Non-pigmented ciliary epithelial cell (primary cell): ENCODE measurements around the gene MDFI.

Source experiments
- DNase-seq: peaks from one replicate; pipeline ENCODE4 v3.0.0-alpha.2; 2010; ENCODE audit warnings: low read depth

Gene MDFI, protein sequence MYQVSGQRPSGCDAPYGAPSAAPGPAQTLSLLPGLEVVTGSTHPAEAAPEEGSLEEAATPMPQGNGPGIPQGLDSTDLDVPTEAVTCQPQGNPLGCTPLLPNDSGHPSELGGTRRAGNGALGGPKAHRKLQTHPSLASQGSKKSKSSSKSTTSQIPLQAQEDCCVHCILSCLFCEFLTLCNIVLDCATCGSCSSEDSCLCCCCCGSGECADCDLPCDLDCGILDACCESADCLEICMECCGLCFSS

GRCh38 chr6:41638002-41638934 is at the start of gene MDFI:
TSS of gene MDFI (plus strand) at chr6:41638468. CDS start at chr6:41638750, 282 bp downstream.
- DNase-seq: no peak

DNA sequence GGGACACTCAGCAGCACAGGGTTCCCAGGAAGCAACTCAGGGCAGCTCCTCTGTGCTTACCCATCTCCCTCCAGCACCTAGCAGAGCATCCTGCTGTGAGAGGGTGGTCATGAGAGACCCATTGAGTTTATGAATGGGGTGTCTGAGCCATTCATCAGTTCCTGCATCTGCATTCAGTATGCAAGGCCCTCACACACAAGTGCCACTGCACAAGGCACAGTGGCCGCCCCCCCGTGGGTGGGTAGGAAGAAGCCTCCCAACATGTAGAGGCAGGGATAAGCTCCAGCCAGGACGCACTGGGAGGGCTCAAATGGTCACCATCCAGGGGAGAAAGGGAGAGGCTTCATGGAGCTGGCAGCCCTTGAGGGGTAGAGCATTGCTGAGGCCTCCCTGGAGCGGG is 49.0 kb upstream of the MDFI start:
- no peak for DNase-seq

DNA sequence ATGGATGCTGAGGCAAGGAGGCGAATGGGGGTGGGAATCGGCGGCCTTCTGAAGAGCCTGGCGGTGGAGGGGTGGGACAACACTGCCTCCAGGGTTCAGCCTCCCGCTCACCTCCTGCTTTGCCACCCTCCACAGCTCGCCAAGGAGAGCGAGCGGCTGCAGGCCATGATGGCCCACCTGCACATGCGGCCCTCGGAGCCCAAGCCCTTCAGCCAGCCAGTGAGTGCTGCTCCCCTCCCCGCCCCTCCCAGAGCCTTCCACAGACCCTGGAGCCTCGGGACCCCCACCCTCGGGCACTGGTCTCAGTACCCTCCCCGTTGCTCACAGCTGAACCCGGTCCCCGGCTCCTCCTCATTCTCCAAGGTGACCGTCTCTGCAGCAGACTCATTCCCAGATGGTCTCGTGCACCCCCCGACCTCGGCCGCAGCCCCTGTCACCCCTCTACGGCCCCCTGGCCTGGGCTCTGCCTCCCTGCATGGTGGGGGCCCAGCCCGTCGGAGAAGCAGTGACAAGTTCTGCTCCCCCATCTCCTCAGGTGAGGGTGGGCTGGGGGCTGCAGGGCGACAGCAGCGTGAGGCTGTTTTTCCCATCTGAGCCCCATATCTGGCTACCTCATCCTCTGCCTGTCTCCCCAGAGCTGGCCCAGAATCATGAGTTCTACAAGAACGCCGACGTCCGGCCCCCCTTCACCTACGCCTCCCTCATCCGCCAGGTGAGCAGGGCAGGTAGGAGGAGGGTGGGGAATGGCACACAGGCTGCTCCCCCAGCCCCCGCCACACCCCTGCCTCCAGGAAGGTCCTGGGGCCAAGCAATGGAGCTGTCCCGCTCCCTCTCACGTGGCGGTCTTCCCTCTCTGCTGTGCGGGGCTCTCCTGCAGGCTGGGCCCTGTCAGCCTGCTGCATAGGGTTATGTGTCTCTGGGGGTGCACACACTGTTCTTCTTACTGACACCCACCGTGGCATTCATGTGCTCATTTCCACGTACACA is 48.3 kb upstream of the MDFI start:
- no peak for DNase-seq

- no peak for DNase-seq
Observed at GRCh38 chr6:41591122-41591521, 47.1 kb upstream of the MDFI start.

GRCh38 chr6:41591859-41592502 is 46.3 kb upstream of the MDFI start:
- DNase-seq: no peak

DNA sequence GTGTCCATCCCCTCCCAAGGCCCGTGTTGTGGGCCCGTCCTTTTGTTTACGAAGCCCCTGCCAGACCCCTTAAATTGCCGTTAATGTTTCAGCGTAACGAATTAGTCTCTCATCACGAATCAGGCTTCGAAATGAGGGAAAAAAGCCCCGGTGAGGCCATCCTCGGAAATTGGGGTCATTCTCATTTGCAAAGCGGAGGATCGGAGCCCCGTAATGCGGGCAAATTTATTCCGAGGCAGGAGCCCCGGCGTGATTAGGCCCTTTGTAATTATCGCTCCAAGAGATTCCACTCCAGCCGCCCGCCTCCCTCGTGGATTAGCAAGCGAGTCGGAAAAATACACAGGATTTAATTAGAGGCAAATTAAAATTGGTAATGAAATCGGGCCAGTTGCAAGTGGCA is 44.9 kb upstream of the MDFI start:
- DNase-seq: no peak

DNA sequence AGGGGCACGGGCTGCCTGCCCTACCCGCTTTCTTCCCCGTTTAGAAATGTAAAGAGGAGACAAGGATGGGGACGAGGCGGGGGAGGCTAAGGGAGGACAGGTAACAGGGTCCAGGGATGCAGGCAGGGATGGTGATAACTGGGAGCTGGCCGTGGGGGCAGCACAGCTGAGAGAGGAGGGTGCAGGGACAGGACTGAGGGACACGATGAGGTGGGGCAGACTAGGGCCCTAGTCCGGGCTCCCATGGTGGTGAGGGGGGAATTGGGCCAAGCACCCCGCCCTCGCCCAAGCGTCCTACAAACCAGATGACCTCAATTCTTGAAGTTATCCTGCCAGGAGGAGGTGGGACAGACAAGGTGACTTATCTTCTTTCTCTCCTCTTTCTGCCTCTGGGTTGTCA is 44.4 kb upstream of the MDFI start:
- DNase-seq: no peak

GRCh38 chr6:41594326-41594725 is 43.9 kb upstream of the MDFI start:
- no peak for DNase-seq

- no peak for DNase-seq
Observed at GRCh38 chr6:41594766-41595165, 43.5 kb upstream of the MDFI start.

DNA sequence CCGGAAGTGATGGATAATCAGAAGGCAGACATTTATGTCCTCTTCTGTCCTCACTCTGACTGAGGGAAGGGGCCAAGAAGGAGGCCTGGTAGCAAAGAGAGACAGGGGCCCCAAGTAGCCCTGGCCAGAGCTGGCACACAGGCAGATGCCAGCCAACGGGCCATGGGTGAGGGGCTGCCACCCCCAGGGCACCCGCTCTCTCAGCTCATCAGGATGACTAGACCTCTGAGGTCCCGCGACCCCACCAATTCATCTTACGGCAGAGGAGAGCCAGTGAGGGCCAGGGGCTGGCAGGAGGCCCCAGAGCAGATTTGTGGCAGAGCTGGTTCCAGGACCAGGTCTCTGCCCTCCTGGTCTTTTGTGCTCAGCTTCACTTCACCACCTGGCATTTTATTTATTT is 43.1 kb upstream of the MDFI start:
- DNase-seq: no peak

GRCh38 chr6:41596096-41596685 is 42.1 kb upstream of the MDFI start:
- DNase-seq: no peak

- no peak for DNase-seq
Observed at GRCh38 chr6:41596807-41597206, 41.5 kb upstream of the MDFI start.

DNA sequence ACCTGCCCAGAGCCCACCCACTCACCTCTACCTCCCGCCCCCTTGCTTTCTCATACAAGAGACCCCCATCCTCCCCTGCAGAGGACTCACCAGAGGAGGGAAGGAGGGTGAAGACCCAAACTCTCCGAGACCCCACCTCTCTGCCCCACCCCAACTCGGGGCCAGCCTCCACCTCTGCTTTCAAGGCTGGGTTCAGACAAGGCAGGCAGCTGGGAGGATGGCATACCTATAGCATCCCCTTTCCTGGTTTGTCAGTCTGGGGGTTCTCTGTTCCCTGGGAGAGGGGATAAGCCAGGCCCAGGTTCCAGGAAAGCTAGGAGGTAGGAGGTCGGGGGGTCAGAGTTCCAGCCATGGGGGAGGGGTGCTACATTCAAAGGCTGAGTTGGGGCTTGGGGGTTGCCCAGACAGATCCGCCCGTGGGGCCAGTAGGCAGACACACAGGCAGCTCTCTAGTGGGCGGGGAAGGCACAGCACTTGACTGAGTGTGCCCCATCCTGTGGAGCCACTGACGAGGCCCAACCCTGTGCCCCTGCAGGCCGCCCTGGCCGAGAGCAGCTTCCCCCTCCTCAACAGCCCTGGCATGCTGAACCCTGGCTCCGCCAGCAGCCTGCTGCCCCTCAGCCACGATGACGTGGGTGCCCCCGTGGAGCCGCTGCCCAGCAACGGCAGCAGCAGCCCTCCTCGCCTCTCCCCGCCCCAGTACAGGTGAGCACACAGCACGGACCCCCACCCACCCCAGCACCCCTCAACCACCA is 40.8 kb upstream of the MDFI start:
- DNase-seq: no peak

DNA sequence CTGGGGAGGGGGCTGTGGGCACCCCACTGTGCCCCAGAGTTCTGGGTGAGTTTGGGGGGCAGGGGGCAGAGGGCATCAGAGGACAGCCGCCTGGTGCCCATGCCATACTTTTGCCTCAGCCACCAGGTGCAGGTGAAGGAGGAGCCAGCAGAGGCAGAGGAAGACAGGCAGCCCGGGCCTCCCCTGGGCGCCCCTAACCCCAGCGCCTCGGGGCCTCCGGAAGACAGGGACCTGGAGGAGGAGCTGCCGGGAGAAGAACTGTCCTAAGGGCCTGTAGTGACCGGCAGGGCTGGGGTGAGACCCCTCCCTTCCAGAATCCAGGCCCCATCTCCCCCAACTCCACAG is 39.6 kb upstream of the MDFI start:
- DNase-seq: no peak

- DNase-seq: no peak
Observed at GRCh38 chr6:41599015-41599851, 39.0 kb upstream of the MDFI start.

DNA sequence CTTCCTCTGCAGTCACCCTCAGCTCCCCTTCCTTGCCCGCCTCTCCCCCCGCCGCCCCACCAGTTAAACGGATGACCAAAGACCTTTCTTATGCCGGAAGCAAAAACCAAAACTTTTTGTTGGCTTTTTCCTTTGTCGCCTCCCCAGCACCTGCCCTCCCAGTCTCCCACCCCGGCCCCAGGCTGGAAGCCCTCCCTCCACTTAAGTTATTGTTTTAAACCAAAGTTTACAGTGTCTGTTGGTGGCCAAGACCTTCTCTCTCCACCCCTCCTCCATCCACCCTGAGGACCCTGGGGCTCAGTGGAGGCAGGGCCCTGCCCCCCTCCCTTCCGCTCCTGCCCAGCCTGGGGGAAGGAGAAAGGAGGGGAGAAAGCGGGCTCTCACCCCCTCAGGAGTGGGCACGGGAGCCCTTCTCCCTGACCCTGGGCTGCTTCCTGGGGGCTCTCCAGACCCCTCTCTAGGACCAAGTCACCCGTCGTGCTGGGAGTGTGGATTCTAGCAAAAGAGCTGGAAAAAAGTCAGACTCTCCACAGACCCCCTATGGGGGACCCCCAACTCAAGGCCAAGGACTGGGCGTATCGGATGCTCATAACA is 38.3 kb upstream of the MDFI start:
- no peak for DNase-seq

DNA sequence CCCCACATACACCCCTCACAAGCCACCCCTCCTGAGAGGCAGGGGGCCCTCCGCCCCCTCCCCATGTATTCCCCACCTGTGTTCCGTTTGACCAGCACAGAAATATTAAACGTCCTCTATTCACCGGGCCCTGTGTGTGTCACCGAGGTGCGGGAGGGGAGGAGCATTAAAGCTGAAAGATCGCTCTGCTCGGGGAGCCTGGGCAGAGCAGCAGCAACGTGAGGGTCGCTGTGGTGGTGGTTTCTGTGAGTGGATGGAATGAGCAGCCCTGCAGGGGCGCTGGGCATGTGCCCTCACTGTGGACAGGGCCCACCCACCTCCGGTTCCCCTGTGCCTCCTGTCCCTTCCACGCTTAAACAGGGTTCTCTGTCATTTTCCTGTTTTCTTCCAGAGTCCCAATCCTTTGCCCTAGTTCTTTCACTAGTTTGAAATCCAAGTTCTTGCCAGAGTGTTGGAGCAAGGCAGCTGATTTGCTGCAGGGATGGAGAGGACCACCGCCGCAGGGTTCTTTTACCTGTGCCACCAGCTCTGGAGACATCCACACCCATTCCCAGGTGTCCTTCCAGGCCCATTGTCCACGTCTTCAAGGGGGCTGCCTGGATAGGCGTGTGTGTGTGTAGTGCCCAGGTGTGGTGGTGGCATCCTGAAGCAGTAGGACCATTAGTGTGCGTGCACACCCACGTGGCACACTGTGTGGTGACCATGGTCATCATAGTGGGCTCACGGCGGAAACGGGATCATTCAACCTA is 37.6 kb upstream of the MDFI start:
- no peak for DNase-seq

DNA sequence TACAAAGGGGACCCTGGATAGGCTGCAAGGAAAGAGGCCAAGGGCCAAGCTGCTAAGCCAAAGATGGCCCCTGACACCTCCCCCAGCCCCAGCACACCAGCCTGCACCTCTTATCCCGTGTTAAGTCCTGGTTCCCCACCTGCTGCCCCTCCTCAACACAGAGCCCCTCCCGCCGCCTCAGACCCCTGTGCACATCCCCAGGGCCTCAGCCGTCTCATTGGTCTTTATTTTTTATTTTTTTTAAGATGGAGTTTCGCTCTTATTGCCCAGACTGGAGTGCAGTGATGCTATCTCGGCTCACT is 37.1 kb upstream of the MDFI start:
- DNase-seq: no peak

DNA sequence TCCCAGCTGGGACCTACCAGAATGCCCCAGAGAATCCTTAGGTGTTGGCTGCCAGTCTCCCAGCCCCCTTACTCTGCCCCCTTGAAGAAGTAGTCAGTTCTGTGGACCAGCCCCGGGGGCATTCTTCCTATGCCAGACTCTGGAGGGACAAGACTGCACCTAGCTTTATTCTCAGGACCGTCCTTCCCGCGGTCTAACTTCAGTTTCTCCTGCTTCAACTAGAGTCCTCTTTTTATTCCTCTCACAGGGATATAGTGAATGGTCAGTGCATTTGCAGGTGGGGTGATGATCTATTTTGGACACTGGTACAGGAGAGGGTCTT is 35.9 kb upstream of the MDFI start:
- DNase-seq: no peak
